Smooth muscle cell (in vitro differentiated cells): ENCODE results near the gene REL. TPM values are rescaled to one million over a fixed set of nuclear protein-coding genes. Genes with fewer than 3 reads are reported as not detected.

ENCODE experiments used
- DNase-seq: peaks from one replicate; lab custom pipeline; 2025; ENCODE audit not compliant: unreplicated experiment; lab: John Stamatoyannopoulos, UW
- H2AFZ ChIP-seq: fragments of 200-600 bp; sonication (generic); 2 replicates; pipeline ENCODE4 v1.6.0; 2016; ENCODE audit warnings: antibody characterized with exemption, low read depth, mild to moderate bottlenecking
- H3F3A ChIP-seq: fragments of 200-600 bp; sonication (generic); 2 replicates; pipeline ENCODE4 v1.6.0; 2017; ENCODE audit warnings: antibody characterized with exemption, low read depth
- H3K27ac ChIP-seq: fragments of 200-600 bp; sonication (generic); 2 replicates; pipeline ENCODE4 v1.5.1; 2016; ENCODE audit warnings: low read depth, mild to moderate bottlenecking
- H3K27me3 ChIP-seq: fragments of 200-600 bp; sonication (generic); 2 replicates; pipeline ENCODE4 v1.6.1; 2016; ENCODE audit warnings: low read depth, mild to moderate bottlenecking
- H3K36me3 ChIP-seq: fragments of 200-600 bp; sonication (generic); 2 replicates; pipeline ENCODE4 v1.5.1; 2016; ENCODE audit warnings: low read depth
- H3K4me1 ChIP-seq: fragments of 200-600 bp; sonication (generic); 2 replicates; pipeline ENCODE4 v1.5.1; 2016; ENCODE audit warnings: low read depth
- H3K4me2 ChIP-seq: fragments of 200-600 bp; sonication (generic); 2 replicates; pipeline ENCODE4 v1.6.0; 2016; ENCODE audit warnings: mild to moderate bottlenecking
- H3K4me3 ChIP-seq: fragments of 200-600 bp; sonication (generic); 2 replicates; pipeline ENCODE4 v1.5.1; 2016; ENCODE audit warnings: mild to moderate bottlenecking
- H3K79me2 ChIP-seq: fragments of 200-600 bp; sonication (generic); 2 replicates; pipeline ENCODE4 v1.6.0; 2016; ENCODE audit warnings: low read depth, mild to moderate bottlenecking
- H3K9ac ChIP-seq: fragments of 200-600 bp; sonication (generic); 2 replicates; pipeline ENCODE4 v1.6.0; 2016; ENCODE audit warnings: low read depth
- H3K9me3 ChIP-seq: fragments of 200-600 bp; sonication (generic); replicated peaks from 2 replicates; pipeline ENCODE4 v1.5.1; 2016; ENCODE audit warnings: low read depth
- H4K20me1 ChIP-seq: fragments of 200-600 bp; sonication (generic); 2 replicates; pipeline ENCODE4 v1.6.0; 2016; ENCODE audit warnings: low read depth
- CTCF ChIP-seq: fragments of 200-600 bp; sonication (generic); IDR thresholded peaks from 2 replicates; pipeline ENCODE4 v1.5.1; 2017; ENCODE audit warnings: borderline replicate concordance, mild to moderate bottlenecking, antibody characterized with exemption; ENCODE audit not compliant: insufficient read depth, poor library complexity, severe bottlenecking
- WGBS: methylation state at CpG from one replicate; pipeline ENCODE4 v1.1.7; 2016; ENCODE audit warnings: low lambda C conversion rate; 5-methylcytosine and 5-hydroxymethylcytosine counted together
- polyA plus RNA-seq: library from polyadenylated mRNA; unstranded; fragments of >200 nt; fragmentation: Nextera tagmentation; extraction: Ambion mirVana; gene quantifications from 2 replicates; pipeline ENCODE4 v1.2.1, GENCODE V29; 2016
- total RNA-seq: library from RNA; depleted of rRNA; stranded (reverse); fragments of >200 nt; gene quantifications from 2 replicates; pipeline ENCODE4 v1.2.3, GENCODE V29; 2014

Gene REL
- total and polyA plus RNA-seq, 2 experiments from 2014 or later: 2.3 to 15.3 TPM

- 35% methylated on average over 6 of the region's 6 CpGs for WGBS
- H3K27me3 ChIP-seq: no peaks in the 10 kb centered on the region
- no peaks in the 10 kb centered on the region for H3K4me1 ChIP-seq
- H3K9ac ChIP-seq: no peak overlapping the region
- peak overlapping the region; percentile 51 for H3K4me2 ChIP-seq
- H3K9me3 ChIP-seq: no peaks in the 10 kb centered on the region
- H2AFZ ChIP-seq: peak overlapping the region; percentile 94
- no peaks in the 10 kb centered on the region for H4K20me1 ChIP-seq
- H3K36me3 ChIP-seq: no peaks in the 10 kb centered on the region
- no peak for TF ChIP-seq CTCF
- no peak overlapping the region for H3K4me3 ChIP-seq
- H3K79me2 ChIP-seq: no peaks in the 10 kb centered on the region
- H3K27ac ChIP-seq: peak overlapping the region; percentile 29
- no peak for DNase-seq
- peaks cover 4% of the 10 kb centered on the region for H3F3A ChIP-seq
Measured at GRCh38 chr2:60847854-60848253, 33.5 kb upstream of the REL start.

- no peaks in the 10 kb centered on the region for H3K4me1 ChIP-seq
- DNase-seq: no peak
- no peaks in the 10 kb centered on the region for H3K79me2 ChIP-seq
- TF ChIP-seq CTCF: no peak
- no peaks in the 10 kb centered on the region for H4K20me1 ChIP-seq
- no peak overlapping the region for H3K4me3 ChIP-seq
- 86% methylated on average over 3 of the region's 3 CpGs for WGBS
- no peaks in the 10 kb centered on the region for H3K36me3 ChIP-seq
- H3K4me2 ChIP-seq: no peak overlapping the region
- H3K9me3 ChIP-seq: no peaks in the 10 kb centered on the region
- H3K27ac ChIP-seq: no peak overlapping the region
- H3K27me3 ChIP-seq: no peaks in the 10 kb centered on the region
- H2AFZ ChIP-seq: no peak overlapping the region
- H3K9ac ChIP-seq: no peak overlapping the region
- peaks cover 4% of the 10 kb centered on the region for H3F3A ChIP-seq
Measured at GRCh38 chr2:60849187-60849586, 32.2 kb upstream of the REL start.

- no peaks in the 10 kb centered on the region for H3K4me1 ChIP-seq
- no peak for DNase-seq
- H3K79me2 ChIP-seq: no peaks in the 10 kb centered on the region
Measured at GRCh38 chr2:60852282-60852860, 29.0 kb upstream of the REL start.

More at GRCh38 chr2:60852282-60852860, 29.0 kb upstream of the REL start:
- H3K9ac ChIP-seq: no peak overlapping the region
- TF ChIP-seq CTCF: no peak
- H3K4me2 ChIP-seq: no peak overlapping the region
- no peaks in the 10 kb centered on the region for H3K9me3 ChIP-seq
- no peak overlapping the region for H3K27ac ChIP-seq
- no peak overlapping the region for H2AFZ ChIP-seq
- no peak overlapping the region for H3K4me3 ChIP-seq
- H4K20me1 ChIP-seq: no peaks in the 10 kb centered on the region
- H3K36me3 ChIP-seq: no peaks in the 10 kb centered on the region
- H3F3A ChIP-seq: peaks cover 4% of the 10 kb centered on the region
- WGBS: 90% methylated on average over 8 of the region's 8 CpGs
- no peaks in the 10 kb centered on the region for H3K27me3 ChIP-seq
